Fibroblast of lung (primary cell): ENCODE measurements around the gene FAM227A. TPM values are rescaled to one million over a fixed set of nuclear protein-coding genes. Genes with fewer than 3 reads are reported as not detected.

ENCODE experiments used
- DNase-seq, 2 donors: peaks; one replicate each; pipeline versions ENCODE4 v3.0.0 to v3.0.0-alpha.2; 2010; ENCODE audit warnings: low read depth in 2 of 2
- H2AFZ ChIP-seq: 2 replicates; pipeline ENCODE4 v1.5.1; 2012; ENCODE audit warnings: low read length, control low read depth, inconsistent platforms
- H3K27ac ChIP-seq: 2 replicates; pipeline ENCODE4 v1.5.1; 2011; ENCODE audit warnings: low read length, control low read depth; ENCODE audit not compliant: insufficient read depth
- H3K27me3 ChIP-seq: 2 replicates; pipeline ENCODE4 v1.5.1; 2011; ENCODE audit warnings: mild to moderate bottlenecking, low read length; ENCODE audit not compliant: control insufficient read depth, insufficient read depth
- H3K36me3 ChIP-seq: 2 replicates; pipeline ENCODE4 v1.5.1; 2011; ENCODE audit warnings: low read length; ENCODE audit not compliant: control insufficient read depth, insufficient read depth
- H3K4me1 ChIP-seq: 2 replicates; pipeline ENCODE4 v1.5.1; 2011; ENCODE audit warnings: low read length; ENCODE audit not compliant: control insufficient read depth, insufficient read depth; ENCODE audit errors: extremely low read depth
- H3K4me2 ChIP-seq: 2 replicates; pipeline ENCODE4 v1.5.1; 2011; ENCODE audit warnings: low read length, control low read depth; ENCODE audit not compliant: insufficient read depth; ENCODE audit errors: extremely low read depth
- H3K4me3 ChIP-seq, 4 experiments: fragments of 200-600 bp in 1 of 4; sonication (generic) in 1 of 4; replicated peaks in 1 of 4; 2 replicates each; pipeline ENCODE4 v1.5.1; 2011 to 2016; ENCODE audit warnings: low read length in 4 of 4, low read depth in 3 of 4, mild to moderate bottlenecking in 3 of 4, control low read depth in 2 of 4, inconsistent platforms in 1 of 4, mixed read lengths in 1 of 4; ENCODE audit not compliant: insufficient read depth in 1 of 4; ENCODE audit errors: control extremely low read depth in 1 of 4
- H3K79me2 ChIP-seq: 2 replicates; pipeline ENCODE4 v1.5.1; 2012; ENCODE audit warnings: mild to moderate bottlenecking, low read length, inconsistent platforms; ENCODE audit not compliant: control insufficient read depth, insufficient read depth
- H3K9ac ChIP-seq: 2 replicates; pipeline ENCODE4 v1.5.1; 2011; ENCODE audit warnings: mild to moderate bottlenecking, low read length, control low read depth; ENCODE audit not compliant: insufficient read depth
- H3K9me3 ChIP-seq: 2 replicates; pipeline ENCODE4 v1.5.1; 2012; ENCODE audit warnings: low read depth, low read length; ENCODE audit not compliant: control insufficient read depth, insufficient read depth
- H4K20me1 ChIP-seq: 2 replicates; pipeline ENCODE4 v1.5.1; 2011; ENCODE audit warnings: low read length; ENCODE audit not compliant: control insufficient read depth, insufficient read depth; ENCODE audit errors: extremely low read depth
- CTCF ChIP-seq, 2 donors: IDR thresholded peaks in 1 of 2; conservative IDR thresholded peaks in 1 of 2; 1 replicate in 1 of 2; 2 replicates in 1 of 2; pipeline ENCODE4 v1.5.1; 2011 to 2012; ENCODE audit warnings: low read length in 2 of 2, control low read depth in 1 of 2, inconsistent platforms in 1 of 2, low read depth in 1 of 2, mild to moderate bottlenecking in 1 of 2
- EZH2 ChIP-seq: IDR thresholded peaks from 2 replicates; pipeline ENCODE4 v1.5.1; 2012; ENCODE audit warnings: low read length, control low read depth, mild to moderate bottlenecking; ENCODE audit errors: missing control alignments
- polyA plus RNA-seq, 2 donors: library from polyadenylated mRNA; depleted of rRNA in 1 of 2; stranded (reverse) in 1 of 2; unstranded in 1 of 2; fragments of >200 nt; gene quantifications; 2 replicates each; pipeline ENCODE4 v1.2.1, GENCODE V29; 2011 to 2012; ENCODE audit warnings: missing spikeins in 1 of 2
- total RNA-seq: library from RNA; depleted of rRNA; stranded (reverse); fragments of >200 nt; gene quantifications from 2 replicates; pipeline ENCODE4 v1.2.1, GENCODE V29; 2014

The FAM227A gene
- total and polyA plus RNA-seq, 2 donors (not counting 1 experiment from before 2014, with no cell fraction given), result 0.66 to 0.69 TPM

- TF ChIP-seq CTCF (conservative IDR thresholded peaks at IDR 0.05 in 1 of 2, IDR thresholded peaks at IDR 0.05 in 1 of 2; ENCODE audit: low read depth in 1 of 2, low read length in 2 of 2) (no peak), EZH2 (no peak)
- Histone ChIP-seq H3K36me3 (no peaks in the 10 kb centered on the region), H3K9ac (no peak overlapping the region), H3K79me2 (no peaks in the 10 kb centered on the region), H3K9me3 (no peaks in the 10 kb centered on the region), H4K20me1 (no peaks in the 10 kb centered on the region), H3K4me3 (no peak overlapping the region), H3K27me3 (no peaks in the 10 kb centered on the region), H2AFZ (no peak overlapping the region), H3K27ac (no peak overlapping the region), H3K4me1 (no peaks in the 10 kb centered on the region), H3K4me2 (no peak overlapping the region)
- DNase-seq, result peak in 1 of 2 donors; percentile 10
These were observed 18.0 kb downstream of the FAM227A start for GRCh38 chr22:38638216-38638615.

GRCh38 chr22:38632528-38632927 lies 23.7 kb downstream of the FAM227A start:
- DNase-seq, result no peak
- Histone ChIP-seq H3K9ac (no peak overlapping the region), H3K27ac (no peak overlapping the region), H4K20me1 (no peaks in the 10 kb centered on the region), H2AFZ (no peak overlapping the region), H3K4me1 (no peaks in the 10 kb centered on the region), H3K9me3 (no peaks in the 10 kb centered on the region), H3K27me3 (no peaks in the 10 kb centered on the region), H3K79me2 (no peaks in the 10 kb centered on the region), H3K36me3 (no peaks in the 10 kb centered on the region), H3K4me3 (no peak overlapping the region), H3K4me2 (no peak overlapping the region)
- no peak for TF ChIP-seq EZH2
- TF ChIP-seq CTCF (conservative IDR thresholded peaks at IDR 0.05 in 1 of 2, IDR thresholded peaks at IDR 0.05 in 1 of 2; ENCODE audit: low read depth in 1 of 2, low read length in 2 of 2), result no peak

GRCh38 chr22:38631724-38632123 lies 24.5 kb downstream of the FAM227A start:
- Histone ChIP-seq H4K20me1 (no peaks in the 10 kb centered on the region), H3K79me2 (no peaks in the 10 kb centered on the region), H3K27me3 (no peaks in the 10 kb centered on the region), H2AFZ (no peak overlapping the region), H3K4me1 (no peaks in the 10 kb centered on the region), H3K27ac (no peak overlapping the region), H3K4me3 (no peak overlapping the region), H3K9me3 (no peaks in the 10 kb centered on the region), H3K9ac (no peak overlapping the region), H3K36me3 (no peaks in the 10 kb centered on the region), H3K4me2 (no peak overlapping the region)
- TF ChIP-seq CTCF (conservative IDR thresholded peaks at IDR 0.05 in 1 of 2, IDR thresholded peaks at IDR 0.05 in 1 of 2; ENCODE audit: low read depth in 1 of 2, low read length in 2 of 2) (no peak), EZH2 (no peak)
- no peak for DNase-seq
